Measurements from ENCODE around the gene CHN1.

CHN1 gene

DNA sequence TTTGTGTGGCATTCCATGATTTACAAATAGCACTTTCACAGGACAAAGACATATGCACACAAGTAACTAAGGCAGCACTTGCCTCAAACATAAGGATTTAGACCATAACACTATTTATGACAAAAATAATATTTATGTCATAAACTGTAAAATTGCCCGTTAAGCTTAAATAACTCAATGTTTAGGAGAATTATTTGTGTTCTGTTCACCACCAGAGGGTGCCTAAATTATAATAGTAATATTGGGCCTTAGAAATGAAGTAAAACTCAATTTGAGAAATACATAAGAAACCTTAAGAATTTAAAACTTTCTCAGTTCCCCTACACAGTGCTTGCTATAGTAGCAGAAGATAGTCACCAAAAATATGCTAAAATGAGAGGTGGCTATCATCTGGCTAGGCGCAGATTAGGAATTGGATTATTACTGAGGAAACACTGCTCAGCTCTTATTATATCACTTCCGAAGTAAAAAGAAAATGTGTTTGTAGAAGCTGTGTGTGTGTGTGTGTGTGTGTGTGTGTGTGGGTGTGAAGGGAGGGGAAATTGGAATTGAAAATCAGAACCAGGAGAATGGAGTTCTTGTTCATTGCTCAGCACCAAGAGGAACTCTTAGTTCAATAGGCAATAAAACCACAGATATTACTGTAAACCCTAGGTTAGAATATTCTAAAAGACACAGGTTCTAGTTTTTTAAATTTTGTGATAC is 4.9 kb upstream of the CHN1 start:
- no peak for DNase-seq

DNA sequence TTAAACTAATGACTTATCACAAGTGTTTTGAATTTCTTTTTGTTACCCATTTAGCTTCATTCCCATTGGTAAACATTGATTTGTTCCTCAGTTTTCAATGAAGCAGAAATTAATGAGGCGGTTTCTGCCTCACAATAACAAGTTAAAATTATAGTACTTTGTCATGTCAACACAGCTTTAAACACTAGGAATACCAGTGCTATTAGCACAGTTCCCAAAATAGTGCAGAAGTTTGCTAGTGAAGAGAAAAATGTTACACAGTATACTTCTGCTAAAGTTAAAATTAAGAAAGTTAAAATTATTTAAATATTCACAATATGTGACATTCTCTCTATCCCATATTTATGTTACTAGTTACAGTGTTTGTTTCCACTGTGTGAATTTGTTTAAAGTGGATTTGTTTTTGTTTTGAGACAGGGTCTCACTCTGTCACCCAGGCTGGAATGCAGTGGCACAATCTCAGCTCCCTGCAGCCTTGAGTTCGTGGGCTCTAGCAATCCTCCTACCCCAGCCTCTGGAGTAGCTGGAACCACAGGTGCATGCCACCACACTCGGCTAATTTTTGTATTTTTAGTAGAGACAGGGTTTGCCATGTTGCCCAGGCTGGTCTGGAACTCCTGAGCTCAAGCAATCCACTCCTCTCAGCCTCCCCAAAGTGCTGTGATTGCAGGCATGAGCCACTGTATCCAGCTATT is 3.8 kb upstream of the CHN1 start:
- no peak for DNase-seq

DNA sequence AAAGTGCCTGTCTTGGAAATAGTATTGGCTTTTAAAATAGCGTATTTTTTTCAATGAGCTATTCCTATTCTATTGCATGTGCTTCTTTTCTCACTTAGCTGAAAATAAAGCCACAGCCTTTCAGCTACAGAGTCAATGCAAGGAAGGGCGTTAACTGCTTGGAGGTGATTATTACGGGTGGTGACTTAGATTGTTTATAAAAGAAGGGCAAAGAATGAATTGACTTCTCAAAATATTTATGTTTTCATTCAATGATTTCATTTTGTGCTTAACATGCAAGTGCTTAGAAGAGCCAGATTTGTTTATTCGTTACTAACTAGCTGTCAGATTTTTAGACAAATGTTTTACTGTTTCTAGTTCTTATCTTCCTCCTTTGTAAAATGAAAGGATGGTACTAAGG is 2.8 kb upstream of the CHN1 start:
- DNase-seq, result no peak

DNA sequence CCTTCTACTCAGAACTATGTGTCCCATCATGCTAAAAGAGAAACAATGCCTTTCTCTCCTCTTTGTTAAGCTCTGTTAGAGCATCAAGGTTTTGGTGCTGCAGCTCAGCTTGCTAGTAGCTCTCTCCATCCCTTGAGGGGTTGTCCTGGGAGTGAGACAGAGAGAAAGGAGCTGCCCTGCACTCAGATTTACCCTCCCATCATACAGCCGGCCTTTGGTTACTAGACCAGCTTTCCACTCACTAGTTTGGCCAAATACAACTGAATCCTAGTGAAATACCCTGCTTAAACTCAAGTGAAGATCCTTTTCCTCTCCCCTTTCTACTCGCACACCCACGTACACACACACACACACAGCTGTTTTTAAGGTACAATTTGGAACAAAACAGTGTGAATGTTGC is 2.3 kb upstream of the CHN1 start:
- DNase-seq, result no peak

DNA sequence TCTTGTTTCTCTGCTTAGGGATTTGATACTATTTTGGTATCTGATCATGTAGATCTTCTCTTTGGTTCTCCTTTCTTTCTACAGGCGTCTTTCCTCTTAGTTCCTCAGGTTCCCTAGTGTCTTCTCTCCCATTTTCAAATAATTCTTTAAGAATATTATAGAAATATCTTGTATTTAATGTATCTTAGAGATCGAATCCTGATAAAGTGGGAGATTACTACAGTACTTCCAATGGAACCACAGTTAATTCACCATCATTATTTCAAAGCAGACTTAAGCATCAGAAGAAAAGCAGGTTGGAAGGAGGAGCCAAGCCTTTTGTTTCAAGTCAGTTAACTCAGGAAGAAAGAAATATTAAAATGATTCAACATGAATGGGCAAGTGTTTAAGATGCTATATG is 1.1 kb upstream of the CHN1 start:
- no peak for DNase-seq

DNA sequence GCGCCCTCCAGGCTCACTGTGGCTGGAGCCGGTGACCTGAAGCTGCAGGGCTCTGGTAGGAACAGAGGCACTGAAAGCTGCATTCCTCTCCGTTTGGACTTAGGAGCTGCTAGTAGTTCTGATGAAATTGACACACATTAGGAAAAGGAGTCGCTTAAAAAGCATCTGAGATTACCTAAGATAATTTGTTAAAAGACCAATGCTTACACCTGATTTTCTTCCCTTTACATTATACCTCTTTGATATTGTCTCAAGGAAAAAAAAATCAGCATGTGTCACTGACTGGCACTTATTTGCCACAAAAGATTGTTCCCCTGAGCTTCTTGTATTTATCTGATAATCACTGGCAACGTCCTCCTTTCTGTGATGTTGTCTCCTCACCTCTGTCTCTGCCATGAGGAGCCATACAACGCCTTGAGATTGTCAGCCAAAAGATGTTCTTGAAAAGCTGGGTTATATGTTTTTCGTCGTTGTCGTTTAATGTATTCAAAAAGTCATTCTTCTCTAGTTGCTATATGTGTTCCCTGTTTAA is 618 bp upstream of the CHN1 start:
- no peak for DNase-seq

DNA sequence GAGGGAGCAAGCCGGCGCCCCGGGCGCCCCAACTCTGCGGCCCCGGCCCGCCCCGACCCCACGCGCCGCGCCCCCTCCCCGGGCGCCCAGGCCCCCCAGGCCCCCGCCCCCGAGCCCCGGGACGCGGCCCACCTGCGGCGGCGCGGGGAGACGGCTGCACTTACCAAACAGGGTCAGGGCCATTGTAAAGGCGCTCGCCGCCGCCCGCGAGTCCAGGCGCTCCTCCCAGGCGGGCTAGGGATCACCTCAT is 526 bp downstream of the CHN1 start:
- DNase-seq, result no peak

DNA sequence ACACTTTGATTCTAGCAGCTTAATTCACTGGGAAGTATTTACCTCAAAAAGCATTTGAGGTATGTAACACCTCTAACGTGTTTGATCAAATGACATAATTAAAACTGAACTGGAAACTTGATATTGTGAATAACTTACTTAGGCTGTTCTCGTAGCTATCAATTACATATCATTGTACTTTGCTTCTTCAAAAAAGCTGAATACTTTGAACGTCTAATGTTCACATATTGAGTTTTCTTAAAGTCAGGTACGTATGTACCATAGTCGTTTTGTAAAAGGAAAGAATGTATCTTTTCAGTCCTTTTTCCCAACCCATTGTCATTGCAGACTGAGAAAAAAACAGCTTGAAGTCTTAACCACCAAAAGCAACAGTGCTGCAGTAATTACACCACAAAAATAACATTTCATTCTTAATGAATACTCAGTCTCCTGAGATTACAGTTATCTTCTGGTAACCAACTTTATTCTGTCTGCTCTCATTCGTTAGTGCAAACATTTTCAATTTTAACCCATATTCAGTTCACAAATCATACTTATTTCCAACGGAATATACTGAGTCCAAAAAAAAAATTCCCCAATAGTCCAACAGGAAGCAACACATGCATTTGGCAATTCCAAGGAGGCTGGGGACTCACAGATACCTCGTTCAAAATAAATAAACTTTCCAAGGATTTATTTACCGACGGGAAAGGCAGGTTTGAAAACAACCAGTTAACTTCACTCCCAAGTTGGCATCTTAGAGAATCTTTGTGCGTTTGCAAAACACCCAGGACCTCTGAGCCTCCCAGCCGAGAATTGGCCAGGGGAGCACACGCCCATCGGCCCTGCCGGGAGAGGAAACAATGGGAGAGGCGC is 1.1 kb downstream of the CHN1 start:
- no peak for DNase-seq

DNA sequence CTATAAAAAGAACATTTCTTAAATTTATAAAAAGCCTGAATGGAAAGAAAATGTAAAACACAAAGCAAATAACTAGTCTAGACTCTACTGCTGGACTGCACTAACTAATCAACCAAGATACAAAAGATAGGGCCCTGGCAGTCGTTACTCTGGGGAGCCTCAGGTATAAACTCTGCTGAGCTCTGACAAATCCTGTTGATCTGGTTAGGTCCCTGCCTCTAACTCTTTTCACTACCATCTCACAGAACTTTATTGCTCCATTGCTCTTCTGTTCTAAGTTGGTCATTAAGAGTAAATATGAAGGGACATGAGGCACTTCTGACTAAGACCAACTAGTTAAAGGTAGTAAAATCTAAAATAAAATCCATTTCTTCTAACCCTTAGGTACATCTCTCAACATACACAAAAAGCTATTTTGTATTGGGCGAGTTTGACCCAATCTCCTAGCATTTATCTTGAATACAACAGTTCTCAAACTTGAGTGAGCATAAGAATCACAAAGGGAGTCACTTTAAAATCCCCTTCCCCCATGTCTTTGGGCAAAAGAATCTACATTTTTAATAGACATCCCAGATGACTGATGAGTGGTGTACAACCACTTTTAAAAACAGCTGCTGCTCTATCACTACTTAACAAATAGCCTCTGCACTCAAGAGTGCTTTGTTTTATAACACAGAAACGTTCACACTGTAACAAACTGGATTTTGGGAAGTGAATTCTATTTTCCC is 2.5 kb downstream of the CHN1 start:
- peak; percentile 24 for DNase-seq

DNA sequence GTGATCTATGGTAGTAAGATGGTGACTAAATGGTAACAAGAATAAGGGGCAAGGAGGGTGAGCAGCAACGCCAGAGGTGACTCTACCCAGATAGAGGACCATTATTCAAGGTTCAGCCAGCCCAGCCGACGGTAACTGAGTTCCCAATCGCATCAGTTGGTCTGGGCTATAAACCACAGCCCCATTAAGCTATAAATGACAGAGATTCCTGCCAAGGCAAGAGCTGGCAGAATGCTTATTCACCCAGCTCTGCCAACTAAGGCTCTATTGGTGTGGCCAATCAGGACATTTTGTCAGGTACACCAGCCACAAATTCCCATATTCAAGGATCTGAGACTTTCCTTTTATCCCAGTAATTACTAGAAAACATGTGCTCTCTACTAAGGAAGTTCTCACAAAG is 3.6 kb downstream of the CHN1 start:
- DNase-seq, result no peak

DNA sequence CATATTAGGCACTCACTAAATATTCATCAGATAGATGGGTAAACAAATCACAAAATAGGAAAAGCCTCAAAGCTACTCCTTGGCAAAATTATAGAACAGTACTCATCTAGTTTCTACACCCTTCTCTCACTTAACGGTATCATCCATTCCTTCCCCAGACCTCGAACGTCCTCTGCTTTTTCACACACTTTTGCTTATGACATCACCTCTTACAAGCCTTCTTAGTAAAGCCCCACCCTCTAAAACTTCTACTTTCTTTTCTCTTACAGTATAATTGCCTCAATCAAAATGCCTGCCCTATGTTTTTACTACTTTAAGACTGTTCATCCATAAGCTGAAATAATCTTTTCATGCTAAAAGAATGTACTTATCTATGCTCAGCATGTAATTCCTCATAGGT is 8.1 kb downstream of the CHN1 start:
- no peak for DNase-seq

DNA sequence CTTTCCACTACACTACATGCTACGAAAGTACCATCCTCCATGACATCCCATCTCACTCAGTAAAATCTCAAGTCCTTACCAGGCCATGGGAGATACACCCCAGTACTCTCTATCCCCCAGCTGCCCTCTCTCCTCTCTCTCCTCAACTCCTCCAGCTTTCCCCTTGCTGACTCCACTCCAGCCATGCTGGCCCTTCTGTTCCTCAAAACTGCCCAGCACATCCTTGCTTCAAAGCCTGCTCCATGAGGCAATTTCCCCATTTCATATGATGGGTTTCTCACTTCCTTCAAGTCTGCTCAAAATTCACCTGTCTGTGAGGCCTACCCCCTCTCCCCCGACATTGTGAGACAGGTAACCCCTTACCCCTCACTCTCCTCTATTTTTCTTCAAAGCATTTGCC is 8.6 kb downstream of the CHN1 start:
- DNase-seq, result no peak

DNA sequence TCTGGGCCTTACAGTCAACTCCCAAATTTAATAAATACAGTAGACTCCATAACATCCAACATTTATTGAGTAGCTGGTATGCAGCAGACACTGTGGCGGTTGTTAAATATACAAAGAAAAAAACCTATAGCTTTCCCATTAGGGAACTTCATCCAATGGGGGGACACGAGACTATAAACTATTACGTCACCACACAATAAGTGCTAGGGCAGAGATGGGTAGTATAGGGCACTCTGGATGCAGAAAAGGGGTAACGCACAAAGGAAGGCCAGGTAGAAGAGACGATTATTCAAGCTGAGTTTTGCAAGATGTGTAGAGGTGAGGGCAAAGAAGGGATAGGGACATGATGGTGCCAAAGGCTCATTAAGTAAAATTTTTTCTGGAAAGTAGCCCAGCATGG is 10.8 kb downstream of the CHN1 start:
- no peak for DNase-seq

DNA sequence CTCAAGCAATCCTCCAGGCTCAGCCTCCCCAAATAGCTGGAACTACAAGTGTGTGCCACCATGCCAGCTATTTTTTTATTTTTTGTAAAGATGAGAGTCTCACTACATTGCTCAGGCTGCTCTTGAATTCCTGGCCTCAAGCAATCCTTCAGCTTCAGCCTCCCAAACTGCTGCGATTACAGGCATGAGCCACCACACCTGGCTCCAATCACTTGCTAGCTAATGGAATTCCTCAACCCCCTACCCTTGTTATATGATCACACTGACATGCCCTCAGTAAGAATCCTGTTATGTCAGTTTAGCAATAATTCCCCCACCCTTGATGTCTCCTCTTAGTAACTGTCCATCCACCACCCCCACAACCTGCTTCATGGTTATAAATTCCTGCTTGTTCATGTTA is 12.3 kb downstream of the CHN1 start:
- DNase-seq, result no peak

DNA sequence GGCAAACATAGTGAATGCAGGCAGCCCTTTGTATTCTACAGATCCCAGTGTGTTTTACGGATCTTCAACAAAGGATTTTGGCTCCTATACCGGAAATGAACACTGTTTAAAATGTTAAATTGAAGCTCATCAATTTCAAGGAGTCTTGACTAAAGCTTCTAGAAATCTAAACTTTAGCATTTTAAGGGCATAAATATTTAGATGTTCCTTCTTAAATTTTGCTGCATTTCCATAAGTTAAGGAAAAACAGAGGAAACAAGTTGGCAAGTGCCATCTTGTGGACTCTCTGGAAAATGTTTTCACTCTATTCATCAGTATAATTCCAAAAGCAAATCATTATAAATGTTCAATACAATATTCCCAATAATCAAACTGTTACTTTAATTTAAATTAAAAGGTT is 19.6 kb downstream of the CHN1 start:
- DNase-seq, result peak; percentile 42

DNA sequence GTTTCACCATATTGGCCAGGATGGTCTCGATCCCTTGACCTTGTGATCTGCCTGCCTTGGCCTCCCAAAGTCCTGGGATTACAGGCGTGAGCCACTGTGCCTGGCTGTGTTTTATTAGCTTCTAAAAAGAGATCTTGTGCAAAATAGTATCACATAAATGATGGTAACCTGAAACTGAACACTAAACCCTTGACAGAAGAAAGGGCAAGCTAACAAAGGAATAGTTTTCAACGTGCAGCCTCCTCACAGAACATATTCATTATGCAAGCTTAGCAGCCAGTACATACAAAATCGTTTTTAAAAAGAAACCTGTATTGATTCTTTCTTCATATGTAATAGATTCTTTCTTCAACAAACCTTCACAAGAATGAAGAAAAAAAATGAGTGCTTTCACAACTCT is 20.6 kb downstream of the CHN1 start:
- no peak for DNase-seq

DNA sequence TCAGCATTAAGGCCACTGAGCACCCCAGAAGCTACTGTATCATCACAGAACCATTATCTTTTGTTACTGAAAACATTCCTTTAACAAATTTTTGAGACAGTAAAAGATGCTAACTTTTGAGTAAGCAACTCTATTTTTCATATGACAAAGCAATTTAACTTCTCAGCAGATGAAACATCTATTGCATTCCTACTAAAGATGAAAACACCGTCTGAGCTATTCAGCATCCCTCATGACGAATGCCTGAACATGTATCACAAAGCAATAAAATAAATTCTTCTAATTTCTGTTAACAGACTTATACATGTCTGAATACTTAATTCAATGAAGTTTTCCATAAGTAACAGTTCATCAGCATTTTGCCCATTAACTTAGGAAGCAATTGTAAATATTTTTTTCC is 23.9 kb downstream of the CHN1 start:
- DNase-seq, result peak; percentile 60

DNA sequence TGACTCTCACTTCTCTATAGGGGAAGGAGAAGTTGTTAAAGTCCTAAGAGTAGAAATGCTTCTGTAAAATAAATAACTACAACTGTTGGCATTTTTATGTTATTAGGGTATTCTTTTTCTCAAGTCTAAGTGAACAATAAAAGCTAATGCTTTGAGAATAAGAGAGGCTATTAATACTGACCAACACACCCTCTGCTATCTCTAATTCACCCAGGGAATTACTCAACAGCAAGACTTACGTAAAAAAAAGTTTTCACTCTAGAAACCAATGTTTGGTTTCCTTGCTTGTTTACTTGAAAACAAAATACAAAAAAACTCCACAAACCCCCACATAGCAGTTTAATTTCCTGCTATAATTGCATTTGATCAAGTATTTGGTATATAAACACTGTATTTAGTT is 25.2 kb downstream of the CHN1 start:
- no peak for DNase-seq

DNA sequence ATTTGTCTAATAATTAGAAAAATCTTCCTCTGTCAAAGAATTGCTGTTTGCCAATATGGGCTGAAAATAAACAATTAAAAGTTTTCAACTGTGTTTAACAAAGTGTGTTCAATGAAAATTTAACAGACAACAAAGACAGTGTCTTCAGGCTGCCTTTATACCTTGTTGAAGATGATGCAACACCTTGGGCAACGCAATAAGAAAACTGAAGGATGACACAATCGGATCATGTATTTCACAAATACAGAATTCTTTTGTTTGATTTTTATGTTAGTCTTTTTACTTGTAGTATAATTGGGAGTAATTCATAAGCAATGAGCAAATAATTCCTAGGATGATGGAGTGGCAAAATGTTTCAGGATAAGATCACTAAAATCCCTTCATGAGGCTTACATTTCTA is 27.8 kb downstream of the CHN1 start:
- DNase-seq, result no peak

DNA sequence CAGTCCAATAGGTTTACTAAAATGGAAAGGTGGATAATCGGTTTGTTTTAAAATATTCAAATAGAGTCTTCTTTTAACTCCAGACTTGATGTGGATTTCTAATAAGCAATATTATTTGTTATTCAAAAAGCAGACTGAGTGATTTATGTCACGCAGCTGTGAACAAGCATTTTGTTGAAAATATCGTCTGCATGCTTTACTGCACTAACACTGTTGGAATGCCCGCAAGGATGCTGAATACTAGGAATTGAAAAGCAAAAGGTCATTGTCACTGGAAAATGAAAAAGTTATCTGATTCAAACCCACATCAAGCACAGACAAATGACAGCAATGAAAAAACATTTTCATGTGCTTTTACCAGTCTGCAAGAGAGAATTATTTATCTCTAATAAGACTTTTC is 31.1 kb downstream of the CHN1 start:
- DNase-seq, result no peak

DNA sequence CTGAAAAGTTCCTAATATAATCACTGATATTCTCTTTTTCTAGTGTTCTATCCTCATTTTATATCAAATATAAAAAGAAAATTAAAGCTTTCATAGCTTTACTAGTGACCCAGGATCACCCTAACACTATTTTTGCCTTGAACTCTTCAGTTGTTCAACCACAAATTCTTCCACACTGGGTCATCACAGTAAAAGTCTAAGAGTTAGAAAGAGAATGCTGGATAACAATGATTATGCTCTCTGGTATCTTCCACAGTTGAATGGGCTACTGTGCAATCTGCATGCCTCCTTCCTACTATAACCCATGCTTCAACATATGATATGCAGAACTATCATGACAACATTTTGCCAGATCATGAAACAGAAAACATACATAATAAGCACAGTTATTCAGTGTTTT is 32.3 kb downstream of the CHN1 start:
- DNase-seq, result peak; percentile 89

DNA sequence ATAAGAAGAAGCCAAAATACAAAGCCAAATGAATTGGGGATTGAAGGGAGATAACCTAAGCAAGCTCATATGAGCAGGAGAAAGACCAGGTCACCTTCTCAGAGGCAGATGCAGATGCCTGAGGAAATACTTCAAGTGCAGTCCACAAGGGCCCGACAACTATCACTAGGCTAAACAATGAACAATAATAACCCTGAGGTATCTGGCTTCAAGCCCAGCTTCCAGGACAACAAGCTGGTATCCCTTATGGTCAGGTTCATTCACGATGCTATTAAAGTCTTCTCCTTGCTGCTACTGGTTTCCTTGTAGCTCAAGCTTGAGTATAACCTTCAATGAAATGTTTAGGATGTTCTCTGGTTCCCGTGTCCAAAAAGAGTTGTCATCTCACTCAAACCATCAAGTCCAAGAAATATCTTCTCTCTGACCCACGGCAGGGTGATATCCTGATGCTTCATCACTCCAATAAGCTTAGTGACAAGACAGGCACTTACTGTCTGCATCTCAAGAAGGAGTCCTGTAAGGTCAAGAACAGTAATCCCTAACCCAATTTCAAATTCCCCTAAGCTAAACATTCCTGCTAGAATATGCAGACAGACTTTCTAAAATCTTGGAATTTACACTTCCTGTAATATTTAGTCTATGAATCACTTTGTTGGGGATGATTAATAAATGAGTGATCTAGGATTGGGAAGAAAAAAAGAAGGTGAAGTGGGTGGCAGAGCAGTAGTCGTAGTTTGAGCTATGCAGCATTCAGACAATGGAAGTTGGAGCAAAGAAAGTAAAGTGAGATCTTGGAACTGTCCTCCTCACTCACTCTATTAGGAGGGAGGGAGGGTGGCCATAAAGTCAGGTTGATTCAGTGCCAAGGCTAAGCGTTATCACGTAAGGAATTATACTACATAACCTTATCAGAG is 33.1 kb downstream of the CHN1 start:
- peak; percentile 92 for DNase-seq

Measured in fibroblast of skin of right biceps (primary cell).